ENCODE data around the gene PFKFB3. TPM values are rescaled to one million over a fixed set of nuclear protein-coding genes. Genes with fewer than 3 reads are reported as not detected.

PFKFB3 gene
- polyA plus RNA-seq, 3 donors: 12.2 to 101 (median 15.8) TPM

DNA sequence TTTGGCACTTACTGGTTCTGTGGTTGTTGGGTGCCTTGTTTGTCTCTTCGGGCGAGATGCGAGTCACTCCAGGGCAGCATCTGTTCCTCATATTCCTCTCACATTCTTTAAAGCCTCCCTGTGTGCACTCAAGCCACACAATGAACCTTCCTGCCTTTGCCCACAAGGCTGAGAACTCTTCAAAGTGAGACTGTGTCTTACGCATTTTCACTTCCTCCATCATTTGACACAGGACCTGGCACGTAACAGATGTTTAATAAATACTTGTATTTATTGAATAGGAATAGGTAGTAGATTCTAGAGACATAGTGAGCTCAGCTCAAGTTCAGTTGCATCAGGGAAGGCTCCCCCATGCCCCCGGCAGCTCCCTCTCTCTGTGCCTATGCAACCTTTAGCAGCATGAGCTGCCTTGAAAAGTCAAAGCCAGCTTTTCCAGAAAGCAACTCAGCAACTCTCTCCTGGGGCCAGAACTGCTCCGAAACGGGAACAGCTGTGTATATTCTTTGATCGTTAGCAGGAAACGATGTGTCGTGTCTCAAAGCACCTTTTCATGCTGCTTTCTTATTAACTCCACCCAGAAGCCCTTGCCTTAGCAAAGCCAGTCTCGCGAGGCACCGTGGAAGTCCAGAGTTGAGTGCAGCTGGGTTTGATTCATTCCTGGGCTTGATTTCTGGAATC lies 97.5 kb downstream of the PFKFB3 start:
- H3K4me2 ChIP-seq (replicated peaks; ENCODE audit: extremely low read depth, low read length, poor library complexity, severe bottlenecking): peak overlapping the region; percentile 49
- H2AFZ ChIP-seq (ENCODE audit: insufficient read depth, low read depth, low read length, poor library complexity, severe bottlenecking): no peak overlapping the region
- Mint-ChIP-seq H3K4me1 (peaks cover 61% of the 10 kb centered on the region), H3K27me3 (ENCODE audit: low read depth in 3 of 3) (peaks cover 2 to 14% (median 3%) of the 10 kb centered on the region in 3 donors), H3K4me3 (peak overlapping the region in 1 of 2 donors; percentile 57), H3K27ac (peak overlapping the region; percentile 82 to 93 (median 90)), H3K9me3 (peaks cover 0 to 4% (median 0%) of the 10 kb centered on the region in 7 donors), H3K36me3 (peaks cover 0 to 5% of the 10 kb centered on the region in 2 donors)
- peak overlapping the region; percentile 45 for H3K9ac ChIP-seq (ENCODE audit: insufficient read depth, low read length, poor library complexity, severe bottlenecking)
- no peaks in the 10 kb centered on the region for H3K79me2 ChIP-seq (ENCODE audit: insufficient read depth, low read length)
- WGBS (ENCODE audit: insufficient coverage): 36% methylated on average over 4 of the region's 14 CpGs
- peaks cover 58 to 64% of the 10 kb centered on the region in 2 donors for H3K4me1 ChIP-seq (ENCODE audit: control insufficient read depth in 1 of 2, insufficient read depth in 2 of 2, low read length in 2 of 2)
- H3K36me3 ChIP-seq (replicated peaks in 1 of 2; ENCODE audit: control insufficient read depth in 1 of 2, insufficient read depth in 2 of 2, low read length in 2 of 2): no peaks in the 10 kb centered on the region
- H3K27me3 ChIP-seq (ENCODE audit: control insufficient read depth in 2 of 2, insufficient read depth in 2 of 2, low read length in 2 of 2): no peaks in the 10 kb centered on the region
- TF ChIP-seq, protein P1, sequence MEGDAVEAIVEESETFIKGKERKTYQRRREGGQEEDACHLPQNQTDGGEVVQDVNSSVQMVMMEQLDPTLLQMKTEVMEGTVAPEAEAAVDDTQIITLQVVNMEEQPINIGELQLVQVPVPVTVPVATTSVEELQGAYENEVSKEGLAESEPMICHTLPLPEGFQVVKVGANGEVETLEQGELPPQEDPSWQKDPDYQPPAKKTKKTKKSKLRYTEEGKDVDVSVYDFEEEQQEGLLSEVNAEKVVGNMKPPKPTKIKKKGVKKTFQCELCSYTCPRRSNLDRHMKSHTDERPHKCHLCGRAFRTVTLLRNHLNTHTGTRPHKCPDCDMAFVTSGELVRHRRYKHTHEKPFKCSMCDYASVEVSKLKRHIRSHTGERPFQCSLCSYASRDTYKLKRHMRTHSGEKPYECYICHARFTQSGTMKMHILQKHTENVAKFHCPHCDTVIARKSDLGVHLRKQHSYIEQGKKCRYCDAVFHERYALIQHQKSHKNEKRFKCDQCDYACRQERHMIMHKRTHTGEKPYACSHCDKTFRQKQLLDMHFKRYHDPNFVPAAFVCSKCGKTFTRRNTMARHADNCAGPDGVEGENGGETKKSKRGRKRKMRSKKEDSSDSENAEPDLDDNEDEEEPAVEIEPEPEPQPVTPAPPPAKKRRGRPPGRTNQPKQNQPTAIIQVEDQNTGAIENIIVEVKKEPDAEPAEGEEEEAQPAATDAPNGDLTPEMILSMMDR (IDR thresholded peaks at IDR 0.05): no peak
- no peaks in the 10 kb centered on the region for H4K20me1 ChIP-seq (ENCODE audit: insufficient read depth, low read length)
- intact Hi-C loops (cut with micrococcal nuclease): loop anchor here in 1 of 2 donors (2.0 to 5.0 kb wide), 3 partner anchors 23 to 49 kb away; no protein-coding TSS in a partner anchor
- no peaks in the 10 kb centered on the region for H3K9me3 ChIP-seq (replicated peaks in 1 of 2; ENCODE audit: control insufficient read depth in 1 of 2, insufficient read depth in 1 of 2, low read length in 2 of 2)
- H3K27ac ChIP-seq (ENCODE audit: low read depth in 1 of 2, low read length in 2 of 2): peak overlapping the region; percentile 78 to 87
- peak overlapping the region in 1 of 3 experiments; percentile 41 for H3K4me3 ChIP-seq (replicated peaks in 1 of 3; ENCODE audit: low read depth in 2 of 3, low read length in 3 of 3)
- DNase-seq: peak; percentile 86 to 89 (median 87)

DNA sequence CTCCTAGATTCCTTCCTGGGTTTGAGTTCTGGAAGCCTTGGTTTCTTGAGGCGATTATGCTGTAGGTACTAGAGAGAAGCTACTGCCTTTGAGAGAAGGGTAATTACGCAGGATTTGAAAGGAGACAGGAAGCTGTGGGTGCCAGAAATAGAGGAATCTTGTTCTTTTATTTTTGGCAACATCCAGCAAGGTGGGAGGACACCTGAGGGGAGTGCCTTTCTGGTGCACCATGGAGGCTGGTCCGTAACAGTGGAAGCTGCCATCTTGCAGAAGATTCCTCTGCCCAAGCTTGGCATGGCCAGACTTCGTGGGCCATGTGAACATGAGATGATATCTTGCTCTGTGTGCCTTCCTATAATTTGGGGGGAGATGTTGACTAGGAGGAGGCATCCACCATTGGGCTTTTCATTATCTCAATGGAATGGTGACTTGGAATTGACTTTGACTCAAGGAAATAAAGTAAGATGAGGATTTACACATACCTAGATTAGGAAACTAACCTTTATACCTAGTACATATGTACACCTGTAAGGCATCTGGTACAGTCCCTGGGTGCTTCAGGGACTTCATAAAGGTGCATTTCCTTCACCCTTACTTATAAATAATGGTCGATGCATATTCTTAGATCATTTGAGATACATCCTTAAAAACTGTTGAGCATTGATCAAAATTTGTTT lies 98.2 kb downstream of the PFKFB3 start:
- H3K4me3 Mint-ChIP-seq: peak overlapping the region in 1 of 2 donors; percentile 57
- peak overlapping the region; percentile 78 to 87 for H3K27ac ChIP-seq (ENCODE audit: low read depth in 1 of 2, low read length in 2 of 2)
- H3K9me3 ChIP-seq (replicated peaks in 1 of 2; ENCODE audit: control insufficient read depth in 1 of 2, insufficient read depth in 1 of 2, low read length in 2 of 2): no peaks in the 10 kb centered on the region
- H2AFZ ChIP-seq (ENCODE audit: insufficient read depth, low read depth, low read length, poor library complexity, severe bottlenecking): no peak overlapping the region
- peaks cover 2 to 14% (median 3%) of the 10 kb centered on the region in 3 donors for H3K27me3 Mint-ChIP-seq (ENCODE audit: low read depth in 3 of 3)
- no peaks in the 10 kb centered on the region for H3K36me3 ChIP-seq (replicated peaks in 1 of 2; ENCODE audit: control insufficient read depth in 1 of 2, insufficient read depth in 2 of 2, low read length in 2 of 2)
- no peaks in the 10 kb centered on the region for H3K79me2 ChIP-seq (ENCODE audit: insufficient read depth, low read length)
- H4K20me1 ChIP-seq (ENCODE audit: insufficient read depth, low read length): no peaks in the 10 kb centered on the region
- H3K4me2 ChIP-seq (replicated peaks; ENCODE audit: extremely low read depth, low read length, poor library complexity, severe bottlenecking): peak overlapping the region; percentile 49
- H3K9me3 Mint-ChIP-seq: peaks cover 0 to 4% (median 0%) of the 10 kb centered on the region in 7 donors
- H3K27ac Mint-ChIP-seq: peak overlapping the region; percentile 82 to 93 (median 90)
- peak overlapping the region in 1 of 3 experiments; percentile 41 for H3K4me3 ChIP-seq (replicated peaks in 1 of 3; ENCODE audit: low read depth in 2 of 3, low read length in 3 of 3)
- 54% methylated on average over 3 of the region's 5 CpGs for WGBS (ENCODE audit: insufficient coverage)
- no peak for DNase-seq
- peaks cover 68% of the 10 kb centered on the region for H3K4me1 Mint-ChIP-seq
- peaks cover 61 to 71% of the 10 kb centered on the region in 2 donors for H3K4me1 ChIP-seq (ENCODE audit: control insufficient read depth in 1 of 2, insufficient read depth in 2 of 2, low read length in 2 of 2)
- TF ChIP-seq, protein P1 (IDR thresholded peaks at IDR 0.05): no peak
- peak overlapping the region; percentile 45 for H3K9ac ChIP-seq (ENCODE audit: insufficient read depth, low read length, poor library complexity, severe bottlenecking)
- intact Hi-C loops (cut with micrococcal nuclease): loop anchor here in 1 of 2 donors (2.0 to 5.0 kb wide), 3 partner anchors 24 to 48 kb away; no protein-coding TSS in a partner anchor
- no peaks in the 10 kb centered on the region for H3K27me3 ChIP-seq (ENCODE audit: control insufficient read depth in 2 of 2, insufficient read depth in 2 of 2, low read length in 2 of 2)
- H3K36me3 Mint-ChIP-seq: peaks cover 0 to 5% of the 10 kb centered on the region in 2 donors
